ENCODE results near the gene SLC43A3.

The SLC43A3 gene

GRCh38 chr11:57426929-57427726, at the start of gene SLC43A3:
TSS of gene SLC43A3 (minus strand) at chr11:57427121. CDS start at chr11:57426172, 949 bp downstream.
- H3K4me3 Mint-ChIP-seq, result peak within 1 kb of the TSS; percentile 81
- H3K4me1 Mint-ChIP-seq (ENCODE audit: low read depth), result peaks cover 40% of the 10 kb centered on the region
- H3K36me3 Mint-ChIP-seq (ENCODE audit: low read depth), result peaks cover 14% of the 10 kb centered on the region
- H3K9me3 Mint-ChIP-seq, result no peaks in the 10 kb centered on the region
- peaks cover 11% of the 10 kb centered on the region for H3K27me3 Mint-ChIP-seq (ENCODE audit: low read depth)
- H3K27ac Mint-ChIP-seq, result peak within 1 kb of the TSS; percentile 67

- Mint-ChIP-seq H3K27ac (no peak overlapping the region), H3K36me3 (ENCODE audit: low read depth) (no peaks in the 10 kb centered on the region), H3K9me3 (no peaks in the 10 kb centered on the region), H3K4me3 (peak overlapping the region; percentile 44), H3K4me1 (ENCODE audit: low read depth) (peaks cover 22% of the 10 kb centered on the region), H3K27me3 (ENCODE audit: low read depth) (peaks cover 57% of the 10 kb centered on the region)
Measured at GRCh38 chr11:57476047-57476756, 49.3 kb upstream of the SLC43A3 start.

GRCh38 chr11:57475671-57476046, 48.7 kb upstream of the SLC43A3 start:
- H3K36me3 Mint-ChIP-seq (ENCODE audit: low read depth), result no peaks in the 10 kb centered on the region
- peaks cover 22% of the 10 kb centered on the region for H3K4me1 Mint-ChIP-seq (ENCODE audit: low read depth)
- H3K4me3 Mint-ChIP-seq, result peak overlapping the region; percentile 44
- H3K27me3 Mint-ChIP-seq (ENCODE audit: low read depth), result peaks cover 53% of the 10 kb centered on the region
- no peaks in the 10 kb centered on the region for H3K9me3 Mint-ChIP-seq
- no peak overlapping the region for H3K27ac Mint-ChIP-seq

GRCh38 chr11:57475191-57475590, 48.3 kb upstream of the SLC43A3 start:
- Mint-ChIP-seq H3K4me3 (no peak overlapping the region), H3K4me1 (ENCODE audit: low read depth) (peaks cover 20% of the 10 kb centered on the region), H3K27ac (no peak overlapping the region), H3K27me3 (ENCODE audit: low read depth) (peaks cover 50% of the 10 kb centered on the region), H3K9me3 (no peaks in the 10 kb centered on the region), H3K36me3 (ENCODE audit: low read depth) (no peaks in the 10 kb centered on the region)

- Mint-ChIP-seq H3K27me3 (ENCODE audit: low read depth) (peaks cover 48% of the 10 kb centered on the region), H3K4me1 (ENCODE audit: low read depth) (peaks cover 20% of the 10 kb centered on the region), H3K4me3 (no peak overlapping the region), H3K36me3 (ENCODE audit: low read depth) (no peaks in the 10 kb centered on the region), H3K27ac (no peak overlapping the region), H3K9me3 (no peaks in the 10 kb centered on the region)
Measured at GRCh38 chr11:57474803-57475115, 47.8 kb upstream of the SLC43A3 start.

GRCh38 chr11:57474017-57474802, 47.3 kb upstream of the SLC43A3 start:
- H3K36me3 Mint-ChIP-seq (ENCODE audit: low read depth), result no peaks in the 10 kb centered on the region
- peaks cover 20% of the 10 kb centered on the region for H3K4me1 Mint-ChIP-seq (ENCODE audit: low read depth)
- H3K27ac Mint-ChIP-seq, result no peak overlapping the region
- H3K27me3 Mint-ChIP-seq (ENCODE audit: low read depth), result peaks cover 42% of the 10 kb centered on the region
- no peaks in the 10 kb centered on the region for H3K9me3 Mint-ChIP-seq
- no peak overlapping the region for H3K4me3 Mint-ChIP-seq

GRCh38 chr11:57473285-57473841, 46.4 kb upstream of the SLC43A3 start:
- Mint-ChIP-seq H3K36me3 (ENCODE audit: low read depth) (no peaks in the 10 kb centered on the region), H3K4me1 (ENCODE audit: low read depth) (peaks cover 20% of the 10 kb centered on the region), H3K27ac (no peak overlapping the region), H3K27me3 (ENCODE audit: low read depth) (peaks cover 40% of the 10 kb centered on the region), H3K4me3 (no peak overlapping the region), H3K9me3 (no peaks in the 10 kb centered on the region)

GRCh38 chr11:57471496-57471895, 44.6 kb upstream of the SLC43A3 start:
- H3K9me3 Mint-ChIP-seq, result no peaks in the 10 kb centered on the region
- H3K36me3 Mint-ChIP-seq (ENCODE audit: low read depth), result no peaks in the 10 kb centered on the region
- H3K27ac Mint-ChIP-seq, result no peak overlapping the region
- H3K27me3 Mint-ChIP-seq (ENCODE audit: low read depth), result peaks cover 24% of the 10 kb centered on the region
- H3K4me3 Mint-ChIP-seq, result no peak overlapping the region
- H3K4me1 Mint-ChIP-seq (ENCODE audit: low read depth), result peaks cover 18% of the 10 kb centered on the region

- Mint-ChIP-seq H3K27ac (no peak overlapping the region), H3K4me1 (ENCODE audit: low read depth) (peaks cover 8% of the 10 kb centered on the region), H3K4me3 (no peak overlapping the region), H3K27me3 (ENCODE audit: low read depth) (peaks cover 13% of the 10 kb centered on the region), H3K9me3 (no peaks in the 10 kb centered on the region), H3K36me3 (ENCODE audit: low read depth) (no peaks in the 10 kb centered on the region)
Measured at GRCh38 chr11:57469268-57469667, 42.3 kb upstream of the SLC43A3 start.

GRCh38 chr11:57468276-57468675, 41.4 kb upstream of the SLC43A3 start:
- no peak overlapping the region for H3K4me3 Mint-ChIP-seq
- H3K36me3 Mint-ChIP-seq (ENCODE audit: low read depth), result no peaks in the 10 kb centered on the region
- H3K27ac Mint-ChIP-seq, result no peak overlapping the region
- H3K4me1 Mint-ChIP-seq (ENCODE audit: low read depth), result peaks cover 1% of the 10 kb centered on the region
- peaks cover 13% of the 10 kb centered on the region for H3K27me3 Mint-ChIP-seq (ENCODE audit: low read depth)
- no peaks in the 10 kb centered on the region for H3K9me3 Mint-ChIP-seq

GRCh38 chr11:57467508-57468157, 40.7 kb upstream of the SLC43A3 start:
- H3K36me3 Mint-ChIP-seq (ENCODE audit: low read depth), result no peaks in the 10 kb centered on the region
- peaks cover 17% of the 10 kb centered on the region for H3K27me3 Mint-ChIP-seq (ENCODE audit: low read depth)
- H3K9me3 Mint-ChIP-seq, result no peaks in the 10 kb centered on the region
- H3K4me1 Mint-ChIP-seq (ENCODE audit: low read depth), result no peaks in the 10 kb centered on the region
- no peak overlapping the region for H3K27ac Mint-ChIP-seq
- no peak overlapping the region for H3K4me3 Mint-ChIP-seq

- H3K4me1 Mint-ChIP-seq (ENCODE audit: low read depth), result no peaks in the 10 kb centered on the region
- no peak overlapping the region for H3K27ac Mint-ChIP-seq
- peaks cover 26% of the 10 kb centered on the region for H3K27me3 Mint-ChIP-seq (ENCODE audit: low read depth)
- H3K4me3 Mint-ChIP-seq, result no peak overlapping the region
- H3K36me3 Mint-ChIP-seq (ENCODE audit: low read depth), result no peaks in the 10 kb centered on the region
- no peaks in the 10 kb centered on the region for H3K9me3 Mint-ChIP-seq
Measured at GRCh38 chr11:57466680-57467079, 39.8 kb upstream of the SLC43A3 start.

GRCh38 chr11:57464539-57465181, 37.7 kb upstream of the SLC43A3 start:
- Mint-ChIP-seq H3K9me3 (no peaks in the 10 kb centered on the region), H3K27me3 (ENCODE audit: low read depth) (peaks cover 42% of the 10 kb centered on the region), H3K4me1 (ENCODE audit: low read depth) (peaks cover 5% of the 10 kb centered on the region), H3K36me3 (ENCODE audit: low read depth) (no peaks in the 10 kb centered on the region), H3K4me3 (no peak overlapping the region), H3K27ac (no peak overlapping the region)
